Measurements from ENCODE around the gene FAM25G. TPM values are rescaled to one million over a fixed set of nuclear protein-coding genes. Genes with fewer than 3 reads are reported as not detected.

Gene FAM25G
- total RNA-seq, 6 donors from 2014 or later, result not detected

GRCh38 chr10:47450442-47450841 is 41.1 kb downstream of the FAM25G start:
- Histone ChIP-seq H3K9me3 (peaks cover 0 to 12% (median 9%) of the 10 kb centered on the region in 4 donors), H3K4me1 (no peaks in the 10 kb centered on the region), H3K4me3 (no peak overlapping the region), H3K27me3 (no peaks in the 10 kb centered on the region), H3K36me3 (no peaks in the 10 kb centered on the region), H3K27ac (no peak overlapping the region)
- ATAC-seq (ENCODE audit: low FRiP score in 2 of 2) (no peak), DNase-seq (no peak)
- 90% methylated on average over 2 of the region's 2 CpGs for WGBS, 2 donors
- TF ChIP-seq EP300 (IDR thresholded peaks at IDR 0.05) (no peak), CTCF (IDR thresholded peaks at IDR 0.05) (no peak), POLR2AphosphoS5 (IDR thresholded peaks at IDR 0.05) (no peak), POLR2A (IDR thresholded peaks at IDR 0.05) (no peak)

- ATAC-seq (ENCODE audit: low FRiP score in 2 of 2) (no peak), DNase-seq (no peak)
- TF ChIP-seq EP300 (IDR thresholded peaks at IDR 0.05) (no peak), CTCF (IDR thresholded peaks at IDR 0.05) (no peak), POLR2AphosphoS5 (IDR thresholded peaks at IDR 0.05) (no peak)
- 82% methylated on average over 10 of the region's 10 CpGs; no CpG with 5 or more reads in 1 of the 2 donors for WGBS, 2 donors
- Histone ChIP-seq H3K9me3 (peaks cover 0 to 15% (median 11%) of the 10 kb centered on the region in 4 donors), H3K27me3 (no peaks in the 10 kb centered on the region), H3K4me3 (no peak overlapping the region), H3K27ac (no peak overlapping the region), H3K36me3 (no peaks in the 10 kb centered on the region), H3K4me1 (no peaks in the 10 kb centered on the region)
These were observed 41.5 kb downstream of the FAM25G start for GRCh38 chr10:47449979-47450378.

- WGBS, 2 donors, result 25 to 59% methylated on average over 4 to 9 of the region's 9 CpGs
- no peaks in the 10 kb centered on the region for H3K36me3 ChIP-seq
- DNase-seq (no peak), ATAC-seq (ENCODE audit: low FRiP score in 2 of 2) (no peak)
- H3K4me3 ChIP-seq, result no peak overlapping the region
- H3K27me3 ChIP-seq, result no peaks in the 10 kb centered on the region
- peaks cover 0 to 17% (median 13%) of the 10 kb centered on the region in 4 donors for H3K9me3 ChIP-seq
- no peaks in the 10 kb centered on the region for H3K4me1 ChIP-seq
- TF ChIP-seq POLR2A (IDR thresholded peaks at IDR 0.05) (no peak), POLR2AphosphoS5 (IDR thresholded peaks at IDR 0.05) (no peak), EP300 (IDR thresholded peaks at IDR 0.05) (no peak), CTCF (IDR thresholded peaks at IDR 0.05) (no peak)
- H3K27ac ChIP-seq, result no peak overlapping the region
These were observed 42.2 kb downstream of the FAM25G start for GRCh38 chr10:47449102-47449978.

GRCh38 chr10:47447705-47448104 is 43.8 kb downstream of the FAM25G start:
- Histone ChIP-seq H3K4me3 (no peak overlapping the region), H3K4me1 (no peaks in the 10 kb centered on the region), H3K27ac (no peak overlapping the region), H3K36me3 (no peaks in the 10 kb centered on the region), H3K27me3 (no peaks in the 10 kb centered on the region), H3K9me3 (peaks cover 0 to 17% (median 13%) of the 10 kb centered on the region in 4 donors)
- ATAC-seq (ENCODE audit: low FRiP score in 2 of 2) (no peak), DNase-seq (no peak)
- WGBS, 2 donors, result 68 to 86% methylated on average over 3 of the region's 3 CpGs
- TF ChIP-seq POLR2A (IDR thresholded peaks at IDR 0.05) (no peak), CTCF (IDR thresholded peaks at IDR 0.05) (no peak), POLR2AphosphoS5 (IDR thresholded peaks at IDR 0.05) (no peak), EP300 (IDR thresholded peaks at IDR 0.05) (no peak)
